ENCODE data around the gene RHOBTB1. TPM values are rescaled to one million over a fixed set of nuclear protein-coding genes. Genes with fewer than 3 reads are reported as not detected.
A peak's percentile ranks its signal among the peaks of the same experiment; 100 is the strongest.

RHOBTB1 gene
- total and polyA plus RNA-seq, 3 experiments from 2014 or later = 0.04 to 0.07 TPM; not detected in 1

DNA sequence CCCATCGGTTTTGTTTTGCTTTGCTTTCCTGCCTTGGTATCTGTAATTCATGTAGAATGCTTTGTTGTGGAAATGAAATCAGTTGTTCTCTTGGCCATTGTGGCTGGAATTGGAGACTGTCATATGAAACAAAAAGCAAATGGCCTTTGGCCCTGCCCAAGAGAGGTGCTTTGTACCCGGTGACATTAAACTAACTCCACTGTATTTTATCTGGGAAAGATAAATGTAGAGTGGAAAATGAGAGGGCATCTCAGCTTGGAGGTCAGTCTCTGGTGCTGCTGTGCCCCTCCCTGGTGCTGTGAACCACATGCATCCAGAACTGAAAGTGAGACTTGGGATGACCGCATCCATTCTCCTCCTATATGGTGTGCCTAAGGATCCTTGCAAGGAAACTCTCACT lies 90.3 kb downstream of the RHOBTB1 start:
- Mint-ChIP-seq H3K36me3 (no peaks in the 10 kb centered on the region), H3K27me3 (peaks cover 2 to 14% of the 10 kb centered on the region in 2 donors), H3K4me3 (no peak overlapping the region), H3K4me1 (no peaks in the 10 kb centered on the region), H3K9me3 (peaks cover 0 to 2% (median 0%) of the 10 kb centered on the region in 5 donors), H3K27ac (no peak overlapping the region)
- DNase-seq = no peak
- ChIA-PET CTCF (no interaction called here), POLR2A (no interaction called here)
- H3K9me3 ChIP-seq (ENCODE audit: low read length) = no peaks in the 10 kb centered on the region
- H3K27me3 ChIP-seq (ENCODE audit: insufficient read depth, low read length, poor library complexity, severe bottlenecking) = no peaks in the 10 kb centered on the region
- H3K4me3 ChIP-seq (ENCODE audit: low read length) = no peak overlapping the region
- H3K4me1 ChIP-seq (ENCODE audit: insufficient read depth, low read length) = no peaks in the 10 kb centered on the region
- no peaks in the 10 kb centered on the region for H3K36me3 ChIP-seq (ENCODE audit: insufficient read depth, low read length)
- H3K27ac ChIP-seq (ENCODE audit: low read depth, low read length) = no peak overlapping the region

DNA sequence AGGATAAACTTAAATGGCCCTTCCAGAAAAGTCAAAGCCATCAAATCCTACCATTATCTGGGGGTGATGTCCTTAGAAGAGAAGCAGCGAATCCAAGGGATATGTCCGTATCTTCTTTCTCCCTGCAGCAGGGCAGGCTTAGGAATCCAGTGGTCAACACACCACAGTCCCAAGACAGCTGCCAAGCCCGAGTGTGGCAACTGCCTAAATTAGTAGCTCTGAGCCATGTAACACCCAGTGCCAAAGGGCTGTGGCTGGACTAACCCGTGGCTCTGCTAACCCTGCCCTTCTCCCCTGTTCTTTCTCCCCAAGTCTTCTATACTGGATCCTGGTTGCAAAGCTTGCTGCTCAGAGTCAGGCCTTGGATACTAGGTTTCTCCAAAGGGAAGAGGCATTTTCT lies 90.9 kb downstream of the RHOBTB1 start:
- no peak overlapping the region for H3K4me3 ChIP-seq (ENCODE audit: low read length)
- no peaks in the 10 kb centered on the region for H3K4me1 ChIP-seq (ENCODE audit: insufficient read depth, low read length)
- DNase-seq = no peak
- H3K4me1 Mint-ChIP-seq = no peaks in the 10 kb centered on the region
- H3K9me3 ChIP-seq (ENCODE audit: low read length) = no peaks in the 10 kb centered on the region
- H3K4me3 Mint-ChIP-seq = no peak overlapping the region
- ChIA-PET CTCF (no interaction called here), POLR2A (no interaction called here)
- no peaks in the 10 kb centered on the region for H3K27me3 ChIP-seq (ENCODE audit: insufficient read depth, low read length, poor library complexity, severe bottlenecking)
- H3K27ac Mint-ChIP-seq = no peak overlapping the region
- H3K27ac ChIP-seq (ENCODE audit: low read depth, low read length) = no peak overlapping the region
- peaks cover 2 to 10% of the 10 kb centered on the region in 2 donors for H3K27me3 Mint-ChIP-seq
- peaks cover 0 to 2% (median 0%) of the 10 kb centered on the region in 5 donors for H3K9me3 Mint-ChIP-seq
- H3K36me3 Mint-ChIP-seq = no peaks in the 10 kb centered on the region
- no peaks in the 10 kb centered on the region for H3K36me3 ChIP-seq (ENCODE audit: insufficient read depth, low read length)

DNA sequence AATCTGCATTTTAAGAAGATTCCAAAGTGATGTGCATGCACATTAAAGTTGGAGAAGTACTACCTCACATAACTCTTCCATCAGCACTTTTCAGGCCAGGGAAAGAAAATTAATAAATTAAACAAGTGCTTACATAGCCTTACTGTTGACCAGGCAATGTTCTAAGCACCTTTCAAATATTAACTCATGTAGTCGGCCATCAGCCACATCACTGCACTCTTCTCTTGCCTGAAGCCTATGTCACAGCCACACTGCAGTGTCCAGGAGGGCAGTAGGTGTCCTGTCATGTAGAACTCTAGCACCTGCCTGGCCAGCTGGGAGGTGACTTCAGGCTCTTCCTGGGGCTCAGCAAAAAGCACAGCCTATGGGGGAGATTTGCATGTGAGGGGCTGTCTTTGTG lies 94.2 kb downstream of the RHOBTB1 start:
- Histone ChIP-seq H3K27ac (ENCODE audit: low read depth, low read length) (no peak overlapping the region), H3K36me3 (ENCODE audit: insufficient read depth, low read length) (no peaks in the 10 kb centered on the region), H3K4me3 (ENCODE audit: low read length) (no peak overlapping the region), H3K4me1 (ENCODE audit: insufficient read depth, low read length) (no peaks in the 10 kb centered on the region), H3K27me3 (ENCODE audit: insufficient read depth, low read length, poor library complexity, severe bottlenecking) (no peaks in the 10 kb centered on the region), H3K9me3 (ENCODE audit: low read length) (no peaks in the 10 kb centered on the region)
- no peak for DNase-seq
- Mint-ChIP-seq H3K27me3 (peaks cover 2 to 14% of the 10 kb centered on the region in 2 donors), H3K4me3 (no peak overlapping the region), H3K4me1 (no peaks in the 10 kb centered on the region), H3K9me3 (no peaks in the 10 kb centered on the region), H3K36me3 (no peaks in the 10 kb centered on the region), H3K27ac (no peak overlapping the region)
- POLR2A ChIA-PET = no interaction called here
- CTCF ChIA-PET = no interaction called here

DNA sequence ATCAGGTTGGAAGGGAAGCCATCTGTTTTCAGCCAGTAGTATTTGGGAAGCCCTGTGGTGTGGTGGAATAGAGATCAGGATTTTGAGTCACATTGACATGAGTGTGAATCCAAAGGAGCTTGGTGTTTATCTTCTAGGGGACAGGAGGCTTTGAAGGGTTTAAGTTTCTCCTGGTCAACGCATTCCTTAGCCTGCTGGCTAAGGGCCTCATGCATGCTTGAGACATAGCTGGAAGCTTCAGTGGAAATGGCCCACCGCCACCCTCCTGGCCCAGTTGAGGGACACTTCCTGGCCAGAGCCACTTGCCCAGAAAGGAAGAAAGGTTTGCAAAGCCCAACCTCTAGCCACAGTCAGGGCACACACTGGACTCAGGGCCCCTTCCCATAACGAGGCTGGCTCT lies 94.8 kb downstream of the RHOBTB1 start:
- no peaks in the 10 kb centered on the region for H3K36me3 Mint-ChIP-seq
- no peak overlapping the region for H3K27ac Mint-ChIP-seq
- no peak overlapping the region for H3K27ac ChIP-seq (ENCODE audit: low read depth, low read length)
- no peaks in the 10 kb centered on the region for H3K9me3 ChIP-seq (ENCODE audit: low read length)
- H3K4me1 ChIP-seq (ENCODE audit: insufficient read depth, low read length) = no peaks in the 10 kb centered on the region
- no peak for DNase-seq
- ChIA-PET POLR2A (no interaction called here), CTCF (interaction anchor here (0.7 kb wide), 1 partner anchor 32 kb away, joined by 3 read pairs; no protein-coding TSS in a partner anchor)
- peaks cover 2 to 12% of the 10 kb centered on the region in 2 donors for H3K27me3 Mint-ChIP-seq
- H3K4me1 Mint-ChIP-seq = no peaks in the 10 kb centered on the region
- H3K4me3 Mint-ChIP-seq = no peak overlapping the region
- no peaks in the 10 kb centered on the region for H3K27me3 ChIP-seq (ENCODE audit: insufficient read depth, low read length, poor library complexity, severe bottlenecking)
- H3K4me3 ChIP-seq (ENCODE audit: low read length) = no peak overlapping the region
- no peaks in the 10 kb centered on the region for H3K9me3 Mint-ChIP-seq
- no peaks in the 10 kb centered on the region for H3K36me3 ChIP-seq (ENCODE audit: insufficient read depth, low read length)

DNA sequence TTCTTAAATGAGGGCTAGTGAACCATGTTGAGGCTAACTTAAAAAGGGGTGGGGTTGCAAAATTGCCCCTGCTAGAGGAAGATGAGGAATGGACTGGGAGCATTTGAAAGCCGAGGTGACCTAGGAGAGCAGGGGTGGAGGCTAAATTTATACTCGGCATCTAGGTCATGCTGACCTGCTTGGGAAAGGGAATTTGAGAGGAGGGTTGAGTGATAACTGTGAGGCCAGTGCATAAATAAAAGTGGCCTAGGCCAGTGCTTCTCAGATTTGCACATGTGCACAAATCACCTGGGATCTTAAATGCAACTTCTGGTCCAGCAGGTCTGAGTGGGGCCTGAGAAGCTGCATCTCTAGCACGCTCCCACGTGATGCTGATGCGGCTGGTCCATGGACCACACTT lies 95.3 kb downstream of the RHOBTB1 start:
- Histone ChIP-seq H3K27ac (ENCODE audit: low read depth, low read length) (no peak overlapping the region), H3K27me3 (ENCODE audit: insufficient read depth, low read length, poor library complexity, severe bottlenecking) (no peaks in the 10 kb centered on the region), H3K4me1 (ENCODE audit: insufficient read depth, low read length) (no peaks in the 10 kb centered on the region), H3K9me3 (ENCODE audit: low read length) (no peaks in the 10 kb centered on the region), H3K36me3 (ENCODE audit: insufficient read depth, low read length) (no peaks in the 10 kb centered on the region), H3K4me3 (ENCODE audit: low read length) (no peak overlapping the region)
- Mint-ChIP-seq H3K9me3 (no peaks in the 10 kb centered on the region), H3K4me1 (no peaks in the 10 kb centered on the region), H3K36me3 (no peaks in the 10 kb centered on the region), H3K27ac (peak overlapping the region in 1 of 8 donors; percentile 0), H3K27me3 (peaks cover 2 to 8% of the 10 kb centered on the region in 2 donors), H3K4me3 (no peak overlapping the region)
- POLR2A ChIA-PET = no interaction called here
- DNase-seq = no peak
- CTCF ChIA-PET = interaction anchor here (0.7 kb wide), 1 partner anchor 32 kb away, joined by 3 read pairs; no protein-coding TSS in a partner anchor

DNA sequence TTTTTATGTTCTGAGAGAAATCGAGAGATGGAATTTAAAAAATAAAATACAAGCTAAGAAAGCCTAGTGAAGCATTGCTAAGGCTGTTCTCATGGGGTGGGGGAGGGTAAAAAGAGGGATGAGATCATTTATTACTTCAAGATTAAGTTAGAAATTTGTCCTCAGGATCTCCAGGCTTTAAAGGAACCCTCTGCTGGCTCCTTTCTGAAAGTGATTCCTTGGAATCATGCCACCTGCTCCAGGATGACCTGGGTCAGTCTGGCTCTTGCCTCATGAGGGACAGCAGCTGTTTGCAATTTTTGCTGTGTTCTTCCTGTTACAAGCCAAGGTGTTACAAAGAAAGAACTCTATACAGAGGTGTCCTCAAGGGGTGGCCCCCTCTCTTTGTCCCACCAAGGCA lies 95.9 kb downstream of the RHOBTB1 start:
- Mint-ChIP-seq H3K36me3 (no peaks in the 10 kb centered on the region), H3K9me3 (no peaks in the 10 kb centered on the region), H3K4me1 (no peaks in the 10 kb centered on the region), H3K27me3 (peaks cover 2 to 7% of the 10 kb centered on the region in 2 donors), H3K4me3 (no peak overlapping the region), H3K27ac (no peak overlapping the region)
- H3K27ac ChIP-seq (ENCODE audit: low read depth, low read length) = no peak overlapping the region
- ChIA-PET POLR2A (no interaction called here), CTCF (no interaction called here)
- no peak overlapping the region for H3K4me3 ChIP-seq (ENCODE audit: low read length)
- H3K4me1 ChIP-seq (ENCODE audit: insufficient read depth, low read length) = no peaks in the 10 kb centered on the region
- no peaks in the 10 kb centered on the region for H3K36me3 ChIP-seq (ENCODE audit: insufficient read depth, low read length)
- no peaks in the 10 kb centered on the region for H3K27me3 ChIP-seq (ENCODE audit: insufficient read depth, low read length, poor library complexity, severe bottlenecking)
- DNase-seq = no peak
- no peaks in the 10 kb centered on the region for H3K9me3 ChIP-seq (ENCODE audit: low read length)

DNA sequence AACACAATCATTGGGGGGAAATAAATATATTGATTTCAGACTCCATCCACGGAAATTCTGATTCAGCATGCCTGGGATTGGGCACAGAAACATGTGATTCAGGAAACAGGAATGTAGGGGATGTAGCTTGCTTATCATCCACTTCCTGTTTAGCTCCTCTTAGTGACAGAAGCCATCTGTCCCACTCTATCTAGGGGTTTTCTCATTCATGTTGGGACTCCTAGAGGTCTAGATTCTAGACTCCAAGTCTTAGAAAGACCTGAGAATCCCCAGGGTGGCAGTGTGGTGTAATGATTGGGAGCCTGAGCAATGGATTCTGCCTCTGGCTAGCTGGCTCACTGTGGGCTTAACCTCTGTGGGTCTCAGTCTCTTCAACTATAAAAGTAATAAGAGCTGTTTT lies 97.8 kb downstream of the RHOBTB1 start:
- H3K4me3 ChIP-seq (ENCODE audit: low read length) = no peak overlapping the region
- H3K36me3 ChIP-seq (ENCODE audit: insufficient read depth, low read length) = no peaks in the 10 kb centered on the region
- H3K9me3 ChIP-seq (ENCODE audit: low read length) = no peaks in the 10 kb centered on the region
- DNase-seq = no peak
- H3K9me3 Mint-ChIP-seq = no peaks in the 10 kb centered on the region
- H3K4me1 ChIP-seq (ENCODE audit: insufficient read depth, low read length) = no peaks in the 10 kb centered on the region
- CTCF ChIA-PET = interaction anchor here (0.9 kb wide), 1 partner anchor 9 kb away, joined by 3 read pairs; no protein-coding TSS in a partner anchor
- no peaks in the 10 kb centered on the region for H3K27me3 ChIP-seq (ENCODE audit: insufficient read depth, low read length, poor library complexity, severe bottlenecking)
- POLR2A ChIA-PET = no interaction called here
- H3K27me3 Mint-ChIP-seq = peaks cover 0 to 7% of the 10 kb centered on the region in 2 donors
- H3K4me1 Mint-ChIP-seq = no peaks in the 10 kb centered on the region
- H3K27ac Mint-ChIP-seq = no peak overlapping the region
- no peaks in the 10 kb centered on the region for H3K36me3 Mint-ChIP-seq
- no peak overlapping the region for H3K27ac ChIP-seq (ENCODE audit: low read depth, low read length)
- H3K4me3 Mint-ChIP-seq = no peak overlapping the region

DNA sequence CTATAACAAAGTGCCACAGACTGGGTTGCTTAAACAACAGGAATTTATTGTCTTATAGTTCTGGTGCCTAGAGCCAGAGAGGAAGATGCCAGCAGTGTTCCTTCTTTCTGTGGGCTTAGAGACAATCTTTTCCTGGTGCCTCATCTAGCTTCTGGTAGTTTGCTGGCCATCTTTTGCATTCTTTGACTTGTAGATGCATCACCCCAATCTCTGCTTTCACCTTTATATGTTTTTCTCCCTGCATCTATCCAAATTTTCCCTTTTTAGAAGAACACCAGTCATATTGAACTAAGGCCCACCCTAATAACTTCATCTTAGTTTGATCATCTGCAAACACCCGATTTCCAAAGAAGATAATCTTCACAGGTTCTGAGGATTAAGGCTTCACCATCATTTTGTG lies 98.9 kb downstream of the RHOBTB1 start:
- H3K9me3 Mint-ChIP-seq = no peaks in the 10 kb centered on the region

DNA sequence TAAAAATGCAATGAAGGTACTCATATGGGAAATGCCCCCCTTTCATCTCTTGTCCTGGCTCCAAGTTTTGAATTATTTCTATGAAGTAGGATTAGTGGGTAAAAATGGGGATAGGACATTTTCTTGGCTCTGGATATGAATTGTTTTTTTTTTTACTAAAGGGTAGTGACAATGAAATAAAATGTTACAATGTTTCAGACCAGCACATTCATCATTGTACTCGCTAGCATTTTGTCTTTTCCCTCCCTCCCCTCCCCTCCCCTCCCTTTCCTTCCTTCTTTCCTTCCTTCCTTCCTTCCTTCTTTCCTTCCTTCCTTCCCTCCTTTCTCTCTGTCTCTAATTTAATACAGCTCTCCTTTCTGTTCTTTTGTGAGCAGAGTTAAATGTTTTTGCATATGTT lies 101.3 kb downstream of the RHOBTB1 start:
- POLR2A ChIA-PET = no interaction called here

More for the DNA sequence above, 98.9 kb downstream of the RHOBTB1 start:
- DNase-seq = no peak
- no peaks in the 10 kb centered on the region for H3K4me1 ChIP-seq (ENCODE audit: insufficient read depth, low read length)
- ChIA-PET CTCF (no interaction called here), POLR2A (no interaction called here)
- no peaks in the 10 kb centered on the region for H3K9me3 ChIP-seq (ENCODE audit: low read length)
- Mint-ChIP-seq H3K4me1 (no peaks in the 10 kb centered on the region), H3K36me3 (no peaks in the 10 kb centered on the region), H3K27ac (no peak overlapping the region), H3K4me3 (no peak overlapping the region), H3K27me3 (peaks cover 0 to 7% of the 10 kb centered on the region in 2 donors)
- H3K4me3 ChIP-seq (ENCODE audit: low read length) = no peak overlapping the region
- no peaks in the 10 kb centered on the region for H3K27me3 ChIP-seq (ENCODE audit: insufficient read depth, low read length, poor library complexity, severe bottlenecking)
- no peaks in the 10 kb centered on the region for H3K36me3 ChIP-seq (ENCODE audit: insufficient read depth, low read length)
- H3K27ac ChIP-seq (ENCODE audit: low read depth, low read length) = no peak overlapping the region

More for the DNA sequence above, 101.3 kb downstream of the RHOBTB1 start:
- H3K9me3 ChIP-seq (ENCODE audit: low read length) = no peaks in the 10 kb centered on the region
- CTCF ChIA-PET = no interaction called here
- Mint-ChIP-seq H3K4me3 (no peak overlapping the region), H3K27ac (peak overlapping the region in 1 of 8 donors; percentile 69), H3K4me1 (no peaks in the 10 kb centered on the region), H3K9me3 (no peaks in the 10 kb centered on the region), H3K36me3 (no peaks in the 10 kb centered on the region), H3K27me3 (peaks cover 0 to 16% of the 10 kb centered on the region in 2 donors)
- no peaks in the 10 kb centered on the region for H3K36me3 ChIP-seq (ENCODE audit: insufficient read depth, low read length)
- no peak for DNase-seq
- H3K4me1 ChIP-seq (ENCODE audit: insufficient read depth, low read length) = no peaks in the 10 kb centered on the region
- H3K27ac ChIP-seq (ENCODE audit: low read depth, low read length) = no peak overlapping the region
- no peak overlapping the region for H3K4me3 ChIP-seq (ENCODE audit: low read length)
- no peaks in the 10 kb centered on the region for H3K27me3 ChIP-seq (ENCODE audit: insufficient read depth, low read length, poor library complexity, severe bottlenecking)

All from CD8-positive, alpha-beta memory T cell (primary cell).